Activated CD8-positive, alpha-beta memory T cell treated with anti-CD3 and anti-CD28 coated beads for 48 hours (primary cell): ENCODE measurements around the gene GLT8D2.

ENCODE experiments used
- DNase-seq, 3 experiments: peaks; one replicate each; pipeline ENCODE4 v3.0.0-alpha.2; 2020; ENCODE audit warnings: low read depth in 2 of 3, low spot score in 2 of 3

Gene GLT8D2

GRCh38 chr12:103955811-103956508 is 94.0 kb downstream of the GLT8D2 start:
- DNase-seq, result no peak

GRCh38 chr12:103952497-103952896 is 97.5 kb downstream of the GLT8D2 start:
- DNase-seq, result no peak

- no peak for DNase-seq
Observed at GRCh38 chr12:103948746-103949406, 101.1 kb downstream of the GLT8D2 start.

- DNase-seq, result no peak
Observed at GRCh38 chr12:103947871-103948555, 102.0 kb downstream of the GLT8D2 start.

GRCh38 chr12:103944964-103945363 is 105.0 kb downstream of the GLT8D2 start:
- no peak for DNase-seq
